Measurements from ENCODE around the gene PPIF. TPM values are rescaled to one million over a fixed set of nuclear protein-coding genes. Genes with fewer than 3 reads are reported as not detected.

PPIF gene
- total and polyA plus RNA-seq, 2 donors (not counting 3 experiments of a cell fraction or from before 2014, with no cell fraction given) = 50.7 to 51.2 TPM

- Histone ChIP-seq H3K4me1 (ENCODE audit: control insufficient read depth, extremely low read depth, insufficient read depth, low read length) (no peaks in the 10 kb centered on the region), H3K27me3 (ENCODE audit: control insufficient read depth in 2 of 2, insufficient read depth in 2 of 2, low read length in 2 of 2) (peaks cover 2 to 5% of the 10 kb centered on the region in 2 experiments), H3K9me1 (replicated peaks; ENCODE audit: control insufficient read depth, extremely low read depth, insufficient read depth, low read length) (no peaks in the 10 kb centered on the region), H3K9me3 (replicated peaks; ENCODE audit: control insufficient read depth, insufficient read depth, low read length) (no peaks in the 10 kb centered on the region), H3K9ac (replicated peaks; ENCODE audit: extremely low read depth, insufficient read depth, low read length) (no peak overlapping the region), H3K27ac (ENCODE audit: insufficient read depth, low read depth, low read length) (no peak overlapping the region), H3K36me3 (ENCODE audit: control insufficient read depth in 2 of 2, extremely low read depth in 1 of 2, insufficient read depth in 2 of 2, low read length in 2 of 2) (no peaks in the 10 kb centered on the region), H4K20me1 (replicated peaks; ENCODE audit: control insufficient read depth, extremely low read depth, insufficient read depth, low read length) (no peaks in the 10 kb centered on the region), H3K4me3 (replicated peaks in 1 of 3; ENCODE audit: insufficient read depth in 1 of 3, low read depth in 1 of 3, low read length in 3 of 3) (no peak overlapping the region), H3K79me2 (ENCODE audit: control insufficient read depth, insufficient read depth, low read length) (no peaks in the 10 kb centered on the region), H3K4me2 (ENCODE audit: insufficient read depth, low read length) (no peak overlapping the region), H2AFZ (ENCODE audit: low read depth, low read length) (no peak overlapping the region)
- CTCF ChIA-PET = interaction anchor here (0.6 to 5.2 kb wide), 49 partner anchors 9 to 232 kb away, joined by 3 to 252 read pairs (median 7); partner anchors contain the start of gene ZCCHC24
- POLR2A ChIA-PET = no interaction called here
- dilution Hi-C loops (cut with MboI; ENCODE audit: extremely low pct_ligation_motif_present, low sequenced_read_pairs) (no loop called here), intact Hi-C loops (cut with micrococcal nuclease) (loop anchor here (1.0 kb wide), 3 partner anchors 93 to 234 kb away; no protein-coding TSS in a partner anchor)
- DNase-seq (ENCODE audit: low read depth, low spot score) (peak; percentile 58), FAIRE-seq (peak; percentile 85)
- TF ChIP-seq GATA2 (IDR thresholded peaks at IDR 0.05; ENCODE audit: insufficient read depth, insufficient read length, low read depth, low read length) = no peak
- TF ChIP-seq EZH2 (IDR thresholded peaks at IDR 0.05; ENCODE audit: borderline replicate concordance, low read depth, low read length, severe bottlenecking) = no peak
- TF ChIP-seq CTCF (IDR thresholded peaks at IDR 0.05; ENCODE audit: extremely low read depth in 1 of 2, insufficient read depth in 1 of 2, low read depth in 1 of 2, low read length in 2 of 2) = peak; percentile 90
- no peak for TF ChIP-seq JUN (IDR thresholded peaks at IDR 0.05; ENCODE audit: borderline replicate concordance, insufficient read depth, insufficient read length, low read depth)
- no peak for TF ChIP-seq POLR2AphosphoS5 (IDR thresholded peaks at IDR 0.05; ENCODE audit: insufficient read depth, low read depth, low read length)
- TF ChIP-seq MYC (IDR thresholded peaks at IDR 0.05; ENCODE audit: low read depth, low read length) = no peak
- no TSS peak for BruUV-seq (replicated peaks)
These were observed 27.3 kb downstream of the PPIF start for GRCh38 chr10:79374312-79375191.
